K562 (cell line): Measurements from ENCODE around the gene MEIOB. TPM values are rescaled to one million over a fixed set of nuclear protein-coding genes. Genes with fewer than 3 reads are reported as not detected.

Source experiments
- ATAC-seq: fragments of 200-7000 bp; cut with Tn5 transposase; 3 replicates; pipeline ENCODE4 v1.9.1; 2020; ENCODE audit warnings: moderate library complexity
- BruUV-seq: library from RNA; stranded (reverse); fragments of 400-500 nt; replicated peaks from 2 replicates; lab custom pipeline; 2021; lab: Mats Ljungman, UMichigan
- CTCF ChIA-PET: fragments of 300-600 bp; formaldehyde crosslinking; extraction: SDS; loops from one replicate; lab custom pipeline; 2021; ENCODE audit warnings: low intra/inter-chr PET ratio; lab: Yijun Ruan, JAX
- POLR2A ChIA-PET: fragments of 300-600, 350-650 bp; sonication (Branson Sonifier 250); formaldehyde crosslinking; extraction: SDS; loops from one replicate; lab custom pipeline; 2021; ENCODE audit warnings: antibody characterized with exemption, inconsistent platforms; lab: Yijun Ruan, JAX
- DNase-seq, 4 experiments: peaks; one replicate each; pipeline versions ENCODE4 v3.0.0 to v3.0.0-alpha.2; 2011 to 2018; ENCODE audit warnings: low spot score in 3 of 4, mixed read lengths in 3 of 4; ENCODE audit errors: extremely low read depth in 1 of 4
- FAIRE-seq: peaks from 2 replicates; lab custom pipeline; 2011; peaks lifted over from hg19 to GRCh38; lab: Jason Lieb, UNC
- H2AFZ ChIP-seq: 2 replicates; pipeline ENCODE4 v1.6.0; 2011; ENCODE audit warnings: low read depth, low read length, control low read depth, inconsistent platforms
- H3K27ac ChIP-seq: fragments of 200-600 bp; 3 replicates; pipeline ENCODE4 v1.8.0; 2011; ENCODE audit warnings: low read depth, mild to moderate bottlenecking, control low read depth, inconsistent platforms, low read length, moderate library complexity, mixed read lengths; ENCODE audit errors: extremely low read depth
- H3K27me3 ChIP-seq, 2 experiments: fragments of 300-600 bp in 1 of 2; 2 replicates in 1 of 2; 3 replicates in 1 of 2; pipeline versions ENCODE4 v1.6.0 to v1.8.0; 2011; ENCODE audit warnings: inconsistent platforms in 2 of 2, low read length in 2 of 2, mild to moderate bottlenecking in 1 of 2, mixed read lengths in 1 of 2, moderate library complexity in 1 of 2; ENCODE audit not compliant: control insufficient read depth in 2 of 2, insufficient read depth in 2 of 2
- H3K36me3 ChIP-seq: fragments of 300-600 bp; 3 replicates; pipeline ENCODE4 v1.8.0; 2011; ENCODE audit warnings: mild to moderate bottlenecking, low read length, inconsistent platforms; ENCODE audit not compliant: control insufficient read depth, insufficient read depth
- H3K4me1 ChIP-seq, 2 experiments: fragments of 200-600 bp in 1 of 2; replicated peaks in 1 of 2; 2 replicates in 1 of 2; 3 replicates in 1 of 2; pipeline versions ENCODE4 v1.5.1 to v1.8.0; 2011; ENCODE audit warnings: inconsistent platforms in 2 of 2, low read length in 2 of 2, mild to moderate bottlenecking in 1 of 2, mixed read lengths in 1 of 2, moderate library complexity in 1 of 2; ENCODE audit not compliant: control insufficient read depth in 2 of 2, insufficient read depth in 2 of 2
- H3K4me2 ChIP-seq: 2 replicates; pipeline ENCODE4 v1.6.1; 2011; ENCODE audit warnings: low read length, control low read depth, inconsistent platforms, mixed read lengths; ENCODE audit not compliant: insufficient read depth
- H3K4me3 ChIP-seq: fragments of 200-600 bp; sonication (generic), shearing (Covaris generic); 2 replicates; pipeline ENCODE4 v1.5.1; 2016; ENCODE audit warnings: control low read depth, inconsistent platforms
- H3K79me2 ChIP-seq: fragments of 200-600 bp; 3 replicates; pipeline ENCODE4 v1.8.0; 2011; ENCODE audit warnings: low read length, inconsistent platforms; ENCODE audit not compliant: control insufficient read depth, insufficient read depth
- H3K9ac ChIP-seq, 2 experiments: 2 replicates each; pipeline versions ENCODE4 v1.6.0 to v1.6.1; 2011; ENCODE audit warnings: low read depth in 2 of 2, low read length in 2 of 2, control low read depth in 1 of 2, inconsistent platforms in 1 of 2, mild to moderate bottlenecking in 1 of 2, mixed read lengths in 1 of 2; ENCODE audit not compliant: insufficient read depth in 1 of 2
- H3K9me1 ChIP-seq: one replicate; pipeline ENCODE4 v1.6.0; 2011; ENCODE audit warnings: inconsistent platforms, mild to moderate bottlenecking, low read length, moderate library complexity; ENCODE audit not compliant: control insufficient read depth, insufficient read depth
- H3K9me3 ChIP-seq: replicated peaks from 2 replicates; pipeline ENCODE4 v1.5.1; 2011; ENCODE audit warnings: low read depth, low read length, inconsistent platforms; ENCODE audit not compliant: control insufficient read depth, insufficient read depth
- H4K20me1 ChIP-seq: replicated peaks from 2 replicates; pipeline ENCODE4 v1.6.1; 2011; ENCODE audit warnings: low read length, inconsistent platforms, mixed read lengths; ENCODE audit not compliant: control insufficient read depth, insufficient read depth
- BCL6 ChIP-seq: fragments of 250-450 bp; sonication (Bioruptor Pico); IDR thresholded peaks from 2 replicates; pipeline ENCODE4 v1.4.0; 2020
- CAMTA2 ChIP-seq: fragments of 250-450 bp; sonication (Bioruptor Pico); conservative IDR thresholded peaks from 2 replicates; pipeline ENCODE4 v1.5.1; 2022
- CCAR2 ChIP-seq: fragments of 200-400 bp; formaldehyde crosslinking; IDR thresholded peaks from 2 replicates; pipeline ENCODE4 v1.6.1; 2017; ENCODE audit warnings: mild to moderate bottlenecking, low read depth, low read length
- GTF2E2 ChIP-seq: fragments of 200-800 bp; sonication (Bioruptor generic); IDR thresholded peaks from 2 replicates; pipeline ENCODE4 v1.6.1; 2016; ENCODE audit warnings: missing genetic modification characterization, missing compliant biosample characterization
- L3MBTL2 ChIP-seq: fragments of 450-650 bp; IDR thresholded peaks from 2 replicates; pipeline ENCODE4 v1.6.1; 2016; ENCODE audit warnings: mild to moderate bottlenecking, moderate library complexity
- PATZ1 ChIP-seq: fragments of 250-450 bp; sonication (Bioruptor Pico); IDR thresholded peaks from 2 replicates; pipeline ENCODE4 v1.5.0; 2020; ENCODE audit warnings: mild to moderate bottlenecking, borderline replicate concordance
- SREBF2 ChIP-seq: sonication (generic); formaldehyde crosslinking; IDR thresholded peaks from 2 replicates; pipeline ENCODE4 v1.4.0; 2020; ENCODE audit warnings: mild to moderate bottlenecking, missing genetic modification reagents
- SRF ChIP-seq, 2 experiments: fragments of 250-450, 450-650 bp in 1 of 2; sonication (Bioruptor Pico) in 1 of 2; sonication (generic) in 1 of 2; formaldehyde crosslinking; IDR thresholded peaks; 2 replicates each; pipeline versions ENCODE4 v1.5.0 to v1.5.1; 2020 to 2022; ENCODE audit warnings: mild to moderate bottlenecking in 1 of 2, missing genetic modification reagents in 1 of 2
- TEAD2 ChIP-seq: fragments of 450-650 bp; IDR thresholded peaks from 2 replicates; pipeline ENCODE4 v1.6.1; 2016; ENCODE audit warnings: missing genetic modification characterization, control low read depth, missing compliant biosample characterization
- YBX1 ChIP-seq: fragments of 450-650 bp; IDR thresholded peaks from 2 replicates; pipeline ENCODE4 v1.7.1; 2016; ENCODE audit warnings: mild to moderate bottlenecking
- ZNF717 ChIP-seq: fragments of 250-450 bp; sonication (Bioruptor Pico); IDR thresholded peaks from 2 replicates; pipeline ENCODE4 v1.5.0; 2021
- WGBS: fragments of 100-300 bp; shearing (Covaris generic); methylation state at CpG from one replicate; pipeline ENCODE4 v1.1.6; 2016; ENCODE audit warnings: low coverage, mixed read lengths; ENCODE audit not compliant: insufficient coverage; ENCODE audit errors: missing lambda C conversion rate; 5-methylcytosine and 5-hydroxymethylcytosine counted together
- in situ Hi-C: fragments of 300-500 bp; cut with MboI; formaldehyde crosslinking; loops from 4 replicates; pipeline ENCODE4 v1.15.0; 2018; ENCODE audit warnings: inconsistent platforms, mixed read lengths
- intact Hi-C: fragments of 100-400 bp; cut with micrococcal nuclease; formaldehyde crosslinking; loops from 2 replicates; pipeline ENCODE4 v1.14.2; 2022
- polyA plus RNA-seq, 8 experiments: library from polyadenylated mRNA; depleted of rRNA in 4 of 8; stranded (reverse) in 5 of 8; unstranded in 3 of 8; fragments of >200 nt; fragmentation: Nextera tagmentation in 2 of 8; fragmentation: Illumina TruSeq in 1 of 8; extraction: Ambion mirVana in 2 of 8; extraction: Trizol in 1 of 8; gene quantifications; 2 replicates each; pipeline versions ENCODE4 v1.2.1 to v1.2.3, GENCODE V29; 2011 to 2014; ENCODE audit warnings: inconsistent platforms in 1 of 8, missing spikeins in 1 of 8
- total RNA-seq, 7 experiments: library from RNA; depleted of rRNA in 6 of 7; stranded (reverse); fragments of >200 nt in 6 of 7; fragmentation: Illumina TruSeq in 2 of 7; extraction: Trizol in 2 of 7; gene quantifications; 2 replicates each; pipeline versions ENCODE4 v1.2.1 to v1.2.3, GENCODE V29; 2011 to 2021; ENCODE audit warnings: low replicate concordance in 1 of 7
- TF ChIP-seq, protein P1 (sequence below): fragments of 450-650 bp; conservative IDR thresholded peaks from 2 replicates; pipeline ENCODE4 v1.6.1; 2016; ENCODE audit warnings: missing genetic modification characterization, low read depth, mild to moderate bottlenecking, missing compliant biosample characterization, moderate library complexity

The MEIOB gene
- total and polyA plus RNA-seq, 9 of the 15 experiments (the other 6 are each of a cell fraction or from before 2014, with no cell fraction given): 25.4 to 203 (median 97.6) TPM

DNA sequence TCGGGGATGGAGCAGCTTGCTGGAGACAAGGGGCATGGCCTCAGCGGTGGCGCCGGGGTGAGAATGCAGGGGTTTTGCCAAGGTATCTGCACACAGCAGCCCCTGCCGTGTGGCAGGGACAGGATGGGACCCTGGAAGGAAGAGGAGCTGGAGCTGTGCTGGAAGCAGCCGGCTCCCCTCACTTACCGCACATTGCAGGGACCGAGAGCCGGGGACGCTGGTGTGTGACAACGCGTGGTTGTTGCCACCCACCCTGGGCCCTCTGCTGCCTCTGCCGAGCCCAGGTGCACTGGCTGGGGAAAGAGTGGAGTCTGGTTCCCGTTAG is 86.2 kb downstream of the MEIOB start:
- 96% methylated on average over 14 of the region's 14 CpGs for WGBS

GRCh38 chr16:1784977-1785845 is 86.8 kb downstream of the MEIOB start:
- Histone ChIP-seq H3K4me2 (no peak overlapping the region), H3K36me3 (peaks cover 63% of the 10 kb centered on the region; the same call in 1 of the 3 replicates), H3K79me2 (peaks cover 53% of the 10 kb centered on the region), H3K9me1 (no peaks in the 10 kb centered on the region), H3K9me3 (no peaks in the 10 kb centered on the region), H4K20me1 (peaks cover 3% of the 10 kb centered on the region; the same call in 1 of the 2 replicates), H3K9ac (peak overlapping the region in 1 of 2 experiments; percentile 58; a peak in 2 of 4 replicates), H3K27ac (no peak overlapping the region), H3K4me3 (no peak overlapping the region), H3K4me1 (peaks cover 4 to 81% of the 10 kb centered on the region in 2 experiments; a peak in 3 of 5 replicates), H2AFZ (no peak overlapping the region), H3K27me3 (no peaks in the 10 kb centered on the region)
- ChIA-PET POLR2A (interaction anchor here (0.7 to 0.9 kb wide), 2 partner anchors 8 to 9 kb away, joined by 3 to 5 read pairs; no protein-coding TSS in a partner anchor), CTCF (no interaction called here)
- ATAC-seq (no peak), FAIRE-seq (no peak), DNase-seq (no peak)
- in situ Hi-C loops: loop anchor here (5.0 kb wide), 1 partner anchor 147 kb away; no protein-coding TSS in a partner anchor
- no TSS peak for BruUV-seq
- intact Hi-C loops: loop anchor here (5.0 kb wide), 1 partner anchor 173 kb away; the partner anchor contains the start of genes CRAMP1 and IFT140
- WGBS: 94% methylated on average over 18 of the region's 26 CpGs
- TF ChIP-seq L3MBTL2 (no peak), SREBF2 (CRISPR knock-in tag) (no peak), PATZ1 (CRISPR knock-in tag) (no peak), SRF (CRISPR knock-in tag; IDR thresholded peaks at IDR 0.05) (no peak), YBX1 (no peak), TEAD2 (tag) (no peak), ZNF717 (CRISPR knock-in tag) (no peak)
- TF ChIP-seq, protein P1, sequence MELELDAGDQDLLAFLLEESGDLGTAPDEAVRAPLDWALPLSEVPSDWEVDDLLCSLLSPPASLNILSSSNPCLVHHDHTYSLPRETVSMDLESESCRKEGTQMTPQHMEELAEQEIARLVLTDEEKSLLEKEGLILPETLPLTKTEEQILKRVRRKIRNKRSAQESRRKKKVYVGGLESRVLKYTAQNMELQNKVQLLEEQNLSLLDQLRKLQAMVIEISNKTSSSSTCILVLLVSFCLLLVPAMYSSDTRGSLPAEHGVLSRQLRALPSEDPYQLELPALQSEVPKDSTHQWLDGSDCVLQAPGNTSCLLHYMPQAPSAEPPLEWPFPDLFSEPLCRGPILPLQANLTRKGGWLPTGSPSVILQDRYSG (tag): no peak

More for the DNA sequence above, 86.2 kb downstream of the MEIOB start:
- H3K27ac ChIP-seq: no peak overlapping the region
- no peak overlapping the region for H2AFZ ChIP-seq
- in situ Hi-C loops (no loop called here), intact Hi-C loops (no loop called here)
- no peak overlapping the region for H3K4me3 ChIP-seq
- DNase-seq (no peak), ATAC-seq (no peak), FAIRE-seq (no peak)
- ChIA-PET POLR2A (interaction anchor here (0.7 kb wide), 1 partner anchor 10 kb away, joined by 3 read pairs; no protein-coding TSS in a partner anchor), CTCF (no interaction called here)
- BruUV-seq: no TSS peak
- H3K36me3 ChIP-seq: peaks cover 59% of the 10 kb centered on the region; the same call in 1 of the 3 replicates
- no peak for TF ChIP-seq BCL6 (CRISPR knock-in tag)
- TF ChIP-seq GTF2E2 (tag): no peak
- TF ChIP-seq CAMTA2 (CRISPR knock-in tag): no peak
- no peak for TF ChIP-seq CCAR2
- no peaks in the 10 kb centered on the region for H3K9me1 ChIP-seq
- peaks cover 3% of the 10 kb centered on the region; the same call in 1 of the 2 replicates for H4K20me1 ChIP-seq
- H3K9ac ChIP-seq: peak overlapping the region in 1 of 2 experiments; percentile 58; a peak in 2 of 4 replicates
- no peak overlapping the region for H3K4me2 ChIP-seq
- no peaks in the 10 kb centered on the region for H3K27me3 ChIP-seq
- H3K9me3 ChIP-seq: no peaks in the 10 kb centered on the region
- peaks cover 4 to 85% of the 10 kb centered on the region in 2 experiments; a peak in 3 of 5 replicates for H3K4me1 ChIP-seq
- H3K79me2 ChIP-seq: peaks cover 53% of the 10 kb centered on the region
